Measurements from ENCODE around the gene ZNF724.
"Not testable (repeated sequence)": the region's sequence is repeated elsewhere in the genome, so short reads cannot be mapped to it uniquely, and the experiment has no call there.

The ZNF724 gene

GRCh38 chr19:23249911-23250649 lies at the start of gene ZNF724:
ZNF724 (minus strand) TSS chr19:23250394; CDS start chr19:23250242, 152 bp downstream.
- peak; percentile 62 to 97 (median 90) for DNase-seq

GRCh38 chr19:23294141-23294540 lies 43.9 kb upstream of the ZNF724 start:
- no peak for DNase-seq

- not testable (repeated sequence) for DNase-seq
These were observed 39.8 kb upstream of the ZNF724 start for GRCh38 chr19:23289966-23290365.

- no peak for DNase-seq
These were observed 37.4 kb upstream of the ZNF724 start for GRCh38 chr19:23287620-23288019.

GRCh38 chr19:23286477-23286876 lies 36.3 kb upstream of the ZNF724 start:
- no peak for DNase-seq

GRCh38 chr19:23285948-23286347 lies 35.8 kb upstream of the ZNF724 start:
- DNase-seq: no peak

GRCh38 chr19:23285326-23285725 lies 35.1 kb upstream of the ZNF724 start:
- DNase-seq: not testable (repeated sequence)

GRCh38 chr19:23283925-23284324 lies 33.7 kb upstream of the ZNF724 start:
- DNase-seq: peak in 16 of 58 donors; percentile 0 to 30 (median 3)

- no peak for DNase-seq
These were observed 31.6 kb upstream of the ZNF724 start for GRCh38 chr19:23281663-23282276.

GRCh38 chr19:23278118-23278517 lies 27.9 kb upstream of the ZNF724 start:
- DNase-seq: not testable (repeated sequence)

GRCh38 chr19:23273590-23274412 lies 23.6 kb upstream of the ZNF724 start:
- peak; percentile 25 to 93 (median 82) for DNase-seq

GRCh38 chr19:23273022-23273589 lies 22.9 kb upstream of the ZNF724 start:
- peak in 2 of 58 donors; percentile 5 to 45 for DNase-seq

- DNase-seq: no peak
These were observed 13.8 kb upstream of the ZNF724 start for GRCh38 chr19:23263870-23264590.

GRCh38 chr19:23263396-23263795 lies 13.2 kb upstream of the ZNF724 start:
- no peak for DNase-seq

- DNase-seq: no peak
These were observed 12.7 kb upstream of the ZNF724 start for GRCh38 chr19:23262920-23263319.

GRCh38 chr19:23261496-23262020 lies 11.4 kb upstream of the ZNF724 start:
- DNase-seq: no peak

- no peak for DNase-seq
These were observed 10.8 kb upstream of the ZNF724 start for GRCh38 chr19:23260956-23261355.

- DNase-seq: no peak
These were observed 9.8 kb upstream of the ZNF724 start for GRCh38 chr19:23259961-23260360.

- DNase-seq: no peak
These were observed 5.5 kb upstream of the ZNF724 start for GRCh38 chr19:23255700-23256099.

- no peak for DNase-seq
These were observed 4.1 kb upstream of the ZNF724 start for GRCh38 chr19:23254141-23254910.

All from anterior cingulate cortex (tissue), 58 donors.